OCI-LY1 (cell line): ENCODE data around the gene PRXL2A.

Source experiments
- H2AFZ ChIP-seq: fragments of 200-600 bp; sonication (generic), shearing (Covaris generic); 2 replicates; pipeline ENCODE4 v1.6.0; 2014; ENCODE audit warnings: antibody characterized with exemption, mild to moderate bottlenecking, low read length
- H3F3A ChIP-seq: fragments of 200-600 bp; sonication (generic), shearing (Covaris generic); 2 replicates; pipeline ENCODE4 v1.6.0; 2014; ENCODE audit warnings: mild to moderate bottlenecking, antibody characterized with exemption, low read length, moderate library complexity; ENCODE audit not compliant: insufficient read depth
- H3K27ac ChIP-seq: fragments of 200-600 bp; sonication (generic); 2 replicates; pipeline ENCODE4 v1.5.1; 2014; ENCODE audit warnings: low read length, mixed run types, mild to moderate bottlenecking, low read depth; ENCODE audit not compliant: poor library complexity, severe bottlenecking
- H3K27me3 ChIP-seq: fragments of 200-600 bp; sonication (generic); 2 replicates; pipeline ENCODE4 v1.6.0; 2014; ENCODE audit warnings: antibody characterized with exemption, mild to moderate bottlenecking, low read length, moderate library complexity; ENCODE audit not compliant: insufficient read depth
- H3K36me3 ChIP-seq: fragments of 200-600 bp; sonication (generic); 2 replicates; pipeline ENCODE4 v1.6.1; 2014; ENCODE audit warnings: mild to moderate bottlenecking, antibody characterized with exemption, low read length, moderate library complexity, mixed read lengths; ENCODE audit not compliant: insufficient read depth
- H3K4me1 ChIP-seq: fragments of 200-600 bp; sonication (generic); 2 replicates; pipeline ENCODE4 v1.5.1; 2014; ENCODE audit warnings: mild to moderate bottlenecking, low read length, moderate library complexity; ENCODE audit not compliant: insufficient read depth, severe bottlenecking
- H3K4me2 ChIP-seq: fragments of 200-600 bp; sonication (generic), shearing (Covaris generic); 2 replicates; pipeline ENCODE4 v1.6.1; 2014; ENCODE audit warnings: low read length
- H3K4me3 ChIP-seq: fragments of 200-600 bp; sonication (generic); 2 replicates; pipeline ENCODE4 v1.5.1; 2014; ENCODE audit warnings: low read length, low read depth, mild to moderate bottlenecking, mixed read lengths; ENCODE audit not compliant: poor library complexity, severe bottlenecking
- H3K79me2 ChIP-seq: fragments of 200-600 bp; shearing (Covaris generic); 2 replicates; pipeline ENCODE4 v1.6.1; 2016; ENCODE audit warnings: mixed run types, low read length, mixed read lengths; ENCODE audit not compliant: insufficient read depth
- H3K9ac ChIP-seq: fragments of 200-600 bp; sonication (generic), shearing (Covaris generic); 2 replicates; pipeline ENCODE4 v1.6.1; 2014; ENCODE audit warnings: mild to moderate bottlenecking, low read length, mixed read lengths
- H3K9me2 ChIP-seq: fragments of 200-600 bp; sonication (generic), shearing (Covaris generic); 2 replicates; pipeline ENCODE4 v1.6.1; 2014; ENCODE audit warnings: low read depth, mild to moderate bottlenecking, low read length, mixed read lengths
- H3K9me3 ChIP-seq: fragments of 200-600 bp; shearing (Covaris generic); 2 replicates; pipeline ENCODE4 v1.6.1; 2014; ENCODE audit warnings: low read length, mixed read lengths
- H4K20me1 ChIP-seq: fragments of 200-600 bp; sonication (generic), shearing (Covaris generic); 2 replicates; pipeline ENCODE4 v1.6.0; 2016; ENCODE audit warnings: mild to moderate bottlenecking, low read length; ENCODE audit not compliant: insufficient read depth
- EZH2 ChIP-seq: fragments of 200-600 bp; sonication (generic), shearing (Covaris generic); IDR thresholded peaks from 2 replicates; pipeline ENCODE4 v1.8.0; 2017; ENCODE audit warnings: borderline replicate concordance, mixed run types, mild to moderate bottlenecking, antibody characterized with exemption, low read length, moderate library complexity, mixed read lengths
- TF ChIP-seq, protein P1 (sequence below): fragments of 200-600 bp; sonication (generic), shearing (Covaris generic); IDR thresholded peaks from 2 replicates; pipeline ENCODE4 v1.5.1; 2017; ENCODE audit warnings: mild to moderate bottlenecking, antibody characterized with exemption, low read length, moderate library complexity, mixed read lengths

Gene PRXL2A

GRCh38 chr10:80429521-80429973, 21.2 kb downstream of the PRXL2A start:
- H2AFZ ChIP-seq, result no peak overlapping the region
- no peaks in the 10 kb centered on the region for H3K4me1 ChIP-seq
- H3K4me2 ChIP-seq, result no peak overlapping the region
- peaks cover 16% of the 10 kb centered on the region; the same call in 1 of the 2 replicates for H3K36me3 ChIP-seq
- no peak for TF ChIP-seq EZH2
- H3K4me3 ChIP-seq, result no peak overlapping the region
- H3K9ac ChIP-seq, result no peak overlapping the region
- H3F3A ChIP-seq, result no peaks in the 10 kb centered on the region
- no peaks in the 10 kb centered on the region for H3K9me2 ChIP-seq
- H3K27ac ChIP-seq, result no peak overlapping the region
- no peaks in the 10 kb centered on the region for H3K27me3 ChIP-seq
- no peaks in the 10 kb centered on the region for H3K79me2 ChIP-seq
- H3K9me3 ChIP-seq, result no peaks in the 10 kb centered on the region
- H4K20me1 ChIP-seq, result no peaks in the 10 kb centered on the region

- Histone ChIP-seq H3K9me2 (no peaks in the 10 kb centered on the region), H3K4me1 (no peaks in the 10 kb centered on the region), H3K9ac (no peak overlapping the region), H3K27me3 (no peaks in the 10 kb centered on the region), H3K36me3 (no peaks in the 10 kb centered on the region), H3K4me3 (no peak overlapping the region), H3K9me3 (no peaks in the 10 kb centered on the region), H3K4me2 (no peak overlapping the region), H2AFZ (no peak overlapping the region), H4K20me1 (no peaks in the 10 kb centered on the region), H3F3A (no peaks in the 10 kb centered on the region), H3K79me2 (no peaks in the 10 kb centered on the region), H3K27ac (no peak overlapping the region)
- TF ChIP-seq EZH2, result no peak
- TF ChIP-seq, protein P1, sequence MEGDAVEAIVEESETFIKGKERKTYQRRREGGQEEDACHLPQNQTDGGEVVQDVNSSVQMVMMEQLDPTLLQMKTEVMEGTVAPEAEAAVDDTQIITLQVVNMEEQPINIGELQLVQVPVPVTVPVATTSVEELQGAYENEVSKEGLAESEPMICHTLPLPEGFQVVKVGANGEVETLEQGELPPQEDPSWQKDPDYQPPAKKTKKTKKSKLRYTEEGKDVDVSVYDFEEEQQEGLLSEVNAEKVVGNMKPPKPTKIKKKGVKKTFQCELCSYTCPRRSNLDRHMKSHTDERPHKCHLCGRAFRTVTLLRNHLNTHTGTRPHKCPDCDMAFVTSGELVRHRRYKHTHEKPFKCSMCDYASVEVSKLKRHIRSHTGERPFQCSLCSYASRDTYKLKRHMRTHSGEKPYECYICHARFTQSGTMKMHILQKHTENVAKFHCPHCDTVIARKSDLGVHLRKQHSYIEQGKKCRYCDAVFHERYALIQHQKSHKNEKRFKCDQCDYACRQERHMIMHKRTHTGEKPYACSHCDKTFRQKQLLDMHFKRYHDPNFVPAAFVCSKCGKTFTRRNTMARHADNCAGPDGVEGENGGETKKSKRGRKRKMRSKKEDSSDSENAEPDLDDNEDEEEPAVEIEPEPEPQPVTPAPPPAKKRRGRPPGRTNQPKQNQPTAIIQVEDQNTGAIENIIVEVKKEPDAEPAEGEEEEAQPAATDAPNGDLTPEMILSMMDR, result no peak
Measured at GRCh38 chr10:80433134-80433533, 24.8 kb downstream of the PRXL2A start.

- Histone ChIP-seq H3K4me1 (no peaks in the 10 kb centered on the region), H3K27me3 (no peaks in the 10 kb centered on the region), H3K79me2 (no peaks in the 10 kb centered on the region), H4K20me1 (no peaks in the 10 kb centered on the region), H3K36me3 (no peaks in the 10 kb centered on the region), H3K9me2 (no peaks in the 10 kb centered on the region), H3K9me3 (no peaks in the 10 kb centered on the region), H2AFZ (no peak overlapping the region), H3K4me2 (no peak overlapping the region), H3K27ac (no peak overlapping the region), H3K4me3 (no peak overlapping the region), H3K9ac (no peak overlapping the region), H3F3A (no peaks in the 10 kb centered on the region)
- TF ChIP-seq, protein P1, result no peak
- no peak for TF ChIP-seq EZH2
Measured at GRCh38 chr10:80436446-80437098, 28.2 kb downstream of the PRXL2A start.

- no peak overlapping the region for H3K27ac ChIP-seq
- no peaks in the 10 kb centered on the region for H3K9me2 ChIP-seq
Measured at GRCh38 chr10:80437227-80437626, 28.9 kb downstream of the PRXL2A start.

More at GRCh38 chr10:80437227-80437626, 28.9 kb downstream of the PRXL2A start:
- no peaks in the 10 kb centered on the region for H3F3A ChIP-seq
- no peak for TF ChIP-seq EZH2
- TF ChIP-seq, protein P1, result no peak
- no peak overlapping the region for H3K4me2 ChIP-seq
- no peak overlapping the region for H2AFZ ChIP-seq
- no peak overlapping the region for H3K4me3 ChIP-seq
- H3K4me1 ChIP-seq, result no peaks in the 10 kb centered on the region
- no peaks in the 10 kb centered on the region for H3K79me2 ChIP-seq
- H4K20me1 ChIP-seq, result no peaks in the 10 kb centered on the region
- H3K27me3 ChIP-seq, result no peaks in the 10 kb centered on the region
- H3K9ac ChIP-seq, result no peak overlapping the region
- no peaks in the 10 kb centered on the region for H3K36me3 ChIP-seq
- H3K9me3 ChIP-seq, result no peaks in the 10 kb centered on the region
